HG03039 (cell line): ENCODE data around the gene OPRM1.

ENCODE experiments used
- ATAC-seq: cut with Tn5 transposase; IDR thresholded peaks from one replicate; pipeline ENCODE4 v1.9.1; 2021; ENCODE audit warnings: mild to moderate bottlenecking, moderate library complexity; ENCODE audit not compliant: unreplicated experiment

OPRM1 gene

GRCh38 chr6:154202339-154202738 is 163.3 kb downstream of the OPRM1 start:
- ATAC-seq, result no peak

GRCh38 chr6:154202958-154203357 is 163.9 kb downstream of the OPRM1 start:
- ATAC-seq, result no peak

GRCh38 chr6:154206141-154206540 is 167.1 kb downstream of the OPRM1 start:
- no peak for ATAC-seq

- no peak for ATAC-seq
These were observed 168.0 kb downstream of the OPRM1 start for GRCh38 chr6:154206996-154207395.

- no peak for ATAC-seq
These were observed 170.5 kb downstream of the OPRM1 start for GRCh38 chr6:154209555-154209954.

GRCh38 chr6:154210678-154211077 is 171.6 kb downstream of the OPRM1 start:
- ATAC-seq, result no peak

GRCh38 chr6:154213782-154214181 is 174.7 kb downstream of the OPRM1 start:
- no peak for ATAC-seq

- ATAC-seq, result no peak
These were observed 179.3 kb downstream of the OPRM1 start for GRCh38 chr6:154218301-154218700.

DNA sequence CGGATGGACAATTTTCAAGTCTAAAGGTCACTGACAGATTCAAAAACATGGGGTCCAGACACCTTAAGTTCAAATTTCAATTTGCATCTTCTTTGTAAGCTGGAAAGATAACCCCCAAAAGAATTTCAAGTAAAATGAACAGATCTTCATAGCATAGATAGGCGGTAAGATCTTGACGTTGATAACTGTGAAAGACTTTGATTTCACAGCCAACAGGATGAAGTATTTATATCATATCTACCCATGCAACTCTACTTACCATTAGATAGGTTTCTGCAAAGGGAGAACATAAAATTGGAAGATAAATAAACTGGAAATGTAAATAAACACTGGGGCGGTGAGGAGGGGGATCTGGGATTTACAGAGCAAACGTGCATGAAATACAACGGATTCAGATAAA is 179.7 kb downstream of the OPRM1 start:
- no peak for ATAC-seq

DNA sequence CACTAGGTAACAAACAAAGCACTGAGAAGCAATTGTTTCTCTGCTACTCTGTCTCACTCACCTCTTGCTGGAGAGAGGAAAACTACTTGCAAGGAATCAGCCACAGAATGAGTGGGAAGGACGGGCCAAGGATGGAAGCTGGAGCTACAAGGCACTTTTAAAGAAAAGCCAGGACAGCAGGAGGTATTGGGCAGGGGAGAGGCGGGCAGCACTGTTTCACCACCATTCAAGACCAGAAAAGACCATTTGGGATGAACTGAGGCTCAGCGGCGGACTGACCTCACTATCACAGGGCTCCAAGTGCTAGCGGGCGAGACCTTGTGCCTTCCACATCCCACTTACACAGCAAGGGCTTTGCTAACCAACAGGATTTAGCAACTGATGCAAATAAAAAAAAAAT is 180.2 kb downstream of the OPRM1 start:
- ATAC-seq, result no peak

- ATAC-seq, result no peak
These were observed 183.7 kb downstream of the OPRM1 start for GRCh38 chr6:154222716-154223115.

DNA sequence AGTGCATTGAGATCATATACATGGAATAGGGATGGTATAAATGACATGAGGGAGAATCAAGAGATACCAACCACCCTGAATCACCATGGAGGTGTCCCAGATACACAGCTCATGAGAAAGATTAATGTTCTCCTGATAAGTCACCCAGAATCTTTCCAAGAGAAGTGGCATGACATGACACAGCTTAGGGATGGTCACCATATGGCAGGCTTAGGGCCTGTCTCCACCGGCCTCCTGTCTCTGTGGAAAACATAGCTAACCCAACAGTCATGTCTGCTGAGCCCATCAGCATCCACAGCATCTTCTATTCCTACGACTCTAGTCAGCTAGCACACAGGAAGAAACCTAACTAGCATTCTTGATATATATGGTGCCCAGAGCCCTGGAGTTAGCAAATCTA is 184.3 kb downstream of the OPRM1 start:
- ATAC-seq, result no peak

- ATAC-seq, result no peak
These were observed 187.4 kb downstream of the OPRM1 start for GRCh38 chr6:154226461-154226860.

DNA sequence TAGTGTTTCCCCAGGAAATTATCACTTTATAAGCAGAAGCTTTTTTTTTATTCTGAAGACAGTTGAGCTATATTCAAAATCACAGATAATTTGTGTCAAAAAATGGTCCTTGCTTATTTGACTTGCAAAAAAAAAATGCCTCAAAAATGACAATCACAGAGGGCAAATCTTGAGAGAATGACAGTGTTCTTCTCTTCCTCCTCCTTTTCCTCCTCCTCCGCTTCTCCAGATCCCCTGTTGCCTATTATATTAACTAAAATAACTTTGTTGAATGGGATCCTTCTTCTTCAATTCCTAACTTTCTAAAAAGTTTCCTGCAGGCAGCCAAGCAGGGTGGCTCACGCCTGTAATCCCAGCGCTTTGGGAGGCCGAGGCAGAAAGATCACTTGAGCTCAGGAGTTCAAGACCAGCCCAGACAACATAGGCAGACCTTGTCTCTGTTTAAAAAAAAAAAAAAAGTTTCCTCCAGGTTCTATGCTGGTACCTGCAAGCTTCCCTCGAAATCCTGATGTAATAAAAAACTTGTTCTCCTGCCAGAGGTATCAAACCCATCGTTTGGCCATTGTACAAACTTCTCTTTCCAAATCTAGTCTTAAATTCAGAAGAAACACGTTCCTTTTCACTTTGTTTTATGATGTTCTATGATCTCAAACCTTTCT is 189.0 kb downstream of the OPRM1 start:
- no peak for ATAC-seq

GRCh38 chr6:154228521-154228905 is 189.5 kb downstream of the OPRM1 start:
- ATAC-seq, result no peak

DNA sequence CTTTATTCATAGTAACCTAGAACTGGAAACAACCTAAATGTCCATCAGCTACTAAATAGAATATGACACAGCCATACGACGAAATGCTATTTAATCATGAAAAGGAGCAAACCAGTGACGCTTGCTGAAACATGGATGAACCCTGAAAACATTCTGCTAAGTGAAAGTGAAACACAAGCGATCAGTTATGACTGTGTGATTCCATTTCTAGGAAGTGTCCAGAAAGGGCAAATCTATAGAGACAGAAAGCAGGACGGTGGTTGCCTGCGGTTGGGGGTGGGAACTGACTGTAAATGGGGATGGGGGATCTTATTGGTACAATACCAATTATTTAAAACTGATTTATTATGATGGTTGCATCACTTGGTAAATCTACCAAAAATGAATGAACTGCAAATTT is 190.7 kb downstream of the OPRM1 start:
- peak; percentile 88 for ATAC-seq

- ATAC-seq, result no peak
These were observed 191.4 kb downstream of the OPRM1 start for GRCh38 chr6:154230393-154230792.

DNA sequence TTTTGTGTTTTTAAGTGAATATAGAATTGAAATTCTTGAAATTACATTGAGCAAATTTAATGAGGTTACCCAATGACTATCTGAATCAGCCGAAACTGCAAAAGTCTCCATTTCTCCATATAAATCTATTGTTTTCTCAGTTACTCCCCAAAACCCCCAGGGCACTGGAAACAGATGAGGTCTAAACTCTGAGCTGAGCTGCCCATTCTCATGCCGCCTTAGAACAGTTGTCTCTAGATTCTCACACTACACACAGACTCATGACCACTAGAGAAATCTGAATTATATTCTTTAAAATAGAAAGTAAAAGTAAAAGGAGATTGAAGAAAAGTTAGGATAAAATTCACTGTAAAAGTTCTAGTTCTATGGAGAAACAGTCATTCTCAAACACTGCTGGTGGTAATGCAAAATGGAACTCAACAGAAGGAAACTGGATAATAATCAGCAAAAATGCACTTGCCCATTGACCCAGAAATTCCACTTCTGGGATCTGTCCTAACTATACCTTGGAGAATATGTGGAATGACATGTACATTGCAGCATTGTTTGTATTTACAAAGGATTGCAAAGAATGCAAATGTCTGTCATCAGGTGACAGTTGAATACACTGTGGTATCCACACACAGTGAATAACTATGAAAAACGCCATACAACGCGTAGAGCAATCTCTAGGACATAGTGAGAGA is 192.0 kb downstream of the OPRM1 start:
- no peak for ATAC-seq

DNA sequence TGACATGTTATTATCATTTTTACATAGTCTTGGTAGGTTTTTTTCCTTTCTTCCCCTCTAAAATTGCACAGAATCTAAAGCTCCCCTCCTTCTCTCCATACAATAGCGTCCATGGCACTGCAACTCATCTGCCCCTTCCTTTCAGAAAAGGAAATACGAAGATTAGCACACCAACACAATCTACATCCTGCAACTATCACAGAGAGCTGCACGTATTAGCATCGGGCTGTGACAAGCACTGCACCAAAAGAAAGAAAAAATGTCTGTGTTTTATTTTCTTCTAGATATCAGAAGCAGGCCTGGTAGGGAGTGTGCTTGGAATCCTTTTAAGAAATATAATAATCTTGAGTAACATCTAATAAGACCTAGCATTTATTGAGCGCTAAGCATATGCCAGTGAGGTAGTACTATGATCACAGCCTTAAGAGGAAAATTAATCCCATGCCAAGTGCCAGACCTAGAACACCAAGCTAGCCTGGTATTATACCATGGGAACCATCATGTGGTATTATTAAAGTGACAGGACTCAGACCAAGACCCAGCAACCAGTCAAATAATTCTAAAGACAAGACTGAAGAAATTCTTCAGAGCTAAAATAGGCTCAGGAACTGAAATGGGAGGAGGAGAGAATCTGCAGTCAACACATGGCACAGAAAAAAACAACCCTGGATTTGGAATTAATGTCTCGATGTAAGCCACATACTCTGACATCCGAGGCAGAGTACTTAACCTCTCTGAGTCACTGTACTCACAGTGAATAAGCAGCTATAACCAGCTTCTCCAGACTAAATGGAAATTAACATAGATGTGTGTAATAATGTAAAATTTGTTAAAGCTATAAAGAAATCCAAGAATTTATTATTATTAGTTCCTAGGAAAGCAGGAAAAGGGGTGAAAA is 193.2 kb downstream of the OPRM1 start:
- ATAC-seq, result no peak

- ATAC-seq, result no peak
These were observed 194.3 kb downstream of the OPRM1 start for GRCh38 chr6:154233383-154233782.

GRCh38 chr6:154234019-154234772 is 195.2 kb downstream of the OPRM1 start:
- peak; percentile 39 for ATAC-seq
